ENCODE results near the gene SLA2.

GRCh38 chr20:36663031-36663430 is 17.0 kb upstream of the SLA2 start:
- no peak for TF ChIP-seq CTCF (IDR thresholded peaks at IDR 0.05)
- no peak for TF ChIP-seq EZH2 (IDR thresholded peaks at IDR 0.05)
